Neural crest cell (in vitro differentiated cells): ENCODE results near the gene POLR2A. TPM values are rescaled to one million over a fixed set of nuclear protein-coding genes. Genes with fewer than 3 reads are reported as not detected.
"Not testable (repeated sequence)": the region's sequence is repeated elsewhere in the genome, so short reads cannot be mapped to it uniquely, and the experiment has no call there.

Experiments used
- DNase-seq: peaks from one replicate; pipeline ENCODE4 v3.0.0; 2021; ENCODE audit warnings: low read depth, mixed read lengths, low spot score
- H3K27ac Mint-ChIP-seq: one replicate; pipeline ENCODE4 v1.8.0; 2021; ENCODE audit warnings: mild to moderate bottlenecking, mixed read lengths; ENCODE audit not compliant: unreplicated experiment
- H3K27me3 Mint-ChIP-seq: 2 replicates; pipeline ENCODE4 v1.8.0; 2021; ENCODE audit warnings: low read depth, mild to moderate bottlenecking, mixed read lengths
- H3K36me3 Mint-ChIP-seq: 2 replicates; pipeline ENCODE4 v1.8.0; 2021; ENCODE audit warnings: low read depth, mild to moderate bottlenecking, mixed read lengths
- H3K4me1 Mint-ChIP-seq: 2 replicates; pipeline ENCODE4 v1.8.0; 2021; ENCODE audit warnings: mixed read lengths
- H3K4me3 Mint-ChIP-seq: one replicate; pipeline ENCODE4 v1.8.0; 2021; ENCODE audit warnings: mild to moderate bottlenecking, mixed read lengths
- H3K9me3 Mint-ChIP-seq: 2 replicates; pipeline ENCODE4 v1.8.0; 2021; ENCODE audit warnings: mixed read lengths
- total RNA-seq: library from RNA; stranded (reverse); gene quantifications from 2 replicates; pipeline ENCODE4 v1.2.1, GENCODE V29; 2021
- TF ChIP-seq, protein P1 (sequence below): fragments of 200-600 bp; sonication (generic); conservative IDR thresholded peaks from 2 replicates; pipeline ENCODE4 v1.5.0; 2021; ENCODE audit warnings: antibody characterized with exemption, mild to moderate bottlenecking

Gene POLR2A
- total RNA-seq, 1 donor from 2014 or later: 181 TPM

DNA sequence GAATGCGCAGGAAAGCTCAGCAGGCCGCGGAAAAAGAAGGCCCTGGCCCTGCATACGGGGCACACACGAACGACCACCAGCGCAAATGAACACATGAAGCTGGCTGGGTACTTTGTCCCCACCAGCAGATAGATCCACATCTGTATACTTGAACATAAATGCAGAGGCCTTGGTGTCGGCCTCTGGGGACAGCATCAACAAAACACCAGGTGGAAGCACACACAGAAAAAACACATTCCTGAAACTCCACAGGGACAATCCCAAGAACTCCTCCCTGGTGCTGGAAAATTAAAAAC, 4.1 kb upstream of the POLR2A start:
- DNase-seq: no peak
- peaks cover 65% of the 10 kb centered on the region for H3K4me1 Mint-ChIP-seq
- H3K4me3 Mint-ChIP-seq: peak overlapping the region; percentile 91
- no peaks in the 10 kb centered on the region for H3K9me3 Mint-ChIP-seq
- peak overlapping the region; percentile 98 for H3K27ac Mint-ChIP-seq
- TF ChIP-seq, protein P1, sequence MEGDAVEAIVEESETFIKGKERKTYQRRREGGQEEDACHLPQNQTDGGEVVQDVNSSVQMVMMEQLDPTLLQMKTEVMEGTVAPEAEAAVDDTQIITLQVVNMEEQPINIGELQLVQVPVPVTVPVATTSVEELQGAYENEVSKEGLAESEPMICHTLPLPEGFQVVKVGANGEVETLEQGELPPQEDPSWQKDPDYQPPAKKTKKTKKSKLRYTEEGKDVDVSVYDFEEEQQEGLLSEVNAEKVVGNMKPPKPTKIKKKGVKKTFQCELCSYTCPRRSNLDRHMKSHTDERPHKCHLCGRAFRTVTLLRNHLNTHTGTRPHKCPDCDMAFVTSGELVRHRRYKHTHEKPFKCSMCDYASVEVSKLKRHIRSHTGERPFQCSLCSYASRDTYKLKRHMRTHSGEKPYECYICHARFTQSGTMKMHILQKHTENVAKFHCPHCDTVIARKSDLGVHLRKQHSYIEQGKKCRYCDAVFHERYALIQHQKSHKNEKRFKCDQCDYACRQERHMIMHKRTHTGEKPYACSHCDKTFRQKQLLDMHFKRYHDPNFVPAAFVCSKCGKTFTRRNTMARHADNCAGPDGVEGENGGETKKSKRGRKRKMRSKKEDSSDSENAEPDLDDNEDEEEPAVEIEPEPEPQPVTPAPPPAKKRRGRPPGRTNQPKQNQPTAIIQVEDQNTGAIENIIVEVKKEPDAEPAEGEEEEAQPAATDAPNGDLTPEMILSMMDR: no peak
- H3K36me3 Mint-ChIP-seq: no peaks in the 10 kb centered on the region
- no peaks in the 10 kb centered on the region for H3K27me3 Mint-ChIP-seq

DNA sequence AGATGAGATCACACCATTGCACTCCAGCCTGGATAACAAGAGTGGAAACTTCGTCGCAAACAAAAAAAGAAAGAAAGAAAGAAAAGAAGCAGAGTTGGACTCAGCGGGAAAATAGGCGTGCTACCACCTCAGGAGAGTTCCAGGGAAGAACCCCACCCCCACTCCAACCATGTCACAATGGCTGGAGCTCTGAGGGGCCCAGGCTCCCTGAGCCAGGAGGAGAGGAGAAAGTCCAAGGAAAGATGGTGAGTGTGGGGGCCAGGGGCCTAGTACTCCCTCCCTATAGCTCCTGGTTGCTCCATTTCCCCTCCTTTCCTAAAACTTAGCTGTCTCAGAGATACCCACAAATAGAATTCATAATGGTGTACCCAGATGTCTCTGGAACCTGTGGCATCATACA, 2.9 kb upstream of the POLR2A start, which contains the start of gene SLC35G6:
Gene SLC35G6, plus strand, starts transcription at position 172 of the 400 bp plus-strand sequence. Its CDS starts 71 bp downstream, at position 243.
- DNase-seq, H3K27me3 Mint-ChIP-seq, H3K36me3 Mint-ChIP-seq, H3K9me3 Mint-ChIP-seq: not testable (repeated sequence)
- Mint-ChIP-seq H3K4me3 (peak within 1 kb of the TSS; percentile 91), H3K4me1 (peaks cover 71% of the 10 kb centered on the region), H3K27ac (peak within 1 kb of the TSS; percentile 98)

DNA sequence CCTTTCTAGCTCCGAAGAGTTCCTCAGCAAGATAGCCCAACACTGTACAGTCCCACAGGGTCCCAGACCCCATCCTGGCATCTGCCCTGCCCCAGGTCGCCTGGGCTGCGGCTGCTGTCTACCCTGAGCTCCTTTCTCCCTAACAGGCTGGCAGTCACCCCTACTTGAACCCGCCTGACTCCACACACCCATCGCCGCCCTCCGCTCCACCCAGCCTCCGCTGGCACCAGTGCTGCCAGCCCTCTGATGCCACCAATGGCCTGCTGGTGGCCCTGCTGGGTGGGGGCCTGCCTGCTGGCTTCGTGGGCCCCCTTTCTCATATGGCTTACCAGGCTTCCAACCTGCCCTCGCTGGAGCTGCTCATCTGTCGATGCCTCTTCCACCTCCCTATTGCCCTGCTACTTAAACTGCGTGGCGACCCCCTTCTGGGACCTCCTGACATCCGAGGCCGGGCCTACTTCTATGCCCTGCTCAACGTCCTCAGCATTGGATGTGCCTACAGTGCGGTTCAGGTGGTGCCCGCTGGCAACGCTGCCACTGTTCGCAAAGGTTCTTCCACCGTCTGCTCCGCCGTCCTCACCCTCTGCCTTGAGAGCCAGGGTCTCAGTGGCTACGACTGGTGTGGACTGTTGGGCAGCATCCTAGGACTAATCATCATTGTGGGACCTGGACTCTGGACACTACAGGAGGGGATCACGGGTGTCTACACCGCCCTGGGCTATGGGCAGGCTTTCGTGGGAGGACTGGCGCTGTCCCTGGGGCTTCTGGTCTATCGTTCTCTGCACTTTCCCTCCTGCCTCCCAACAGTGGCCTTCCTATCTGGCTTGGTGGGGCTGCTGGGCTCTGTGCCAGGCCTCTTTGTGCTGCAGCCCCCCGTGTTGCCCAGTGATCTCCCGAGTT, 2.1 kb upstream of the POLR2A start:
- peak overlapping the region; percentile 100 for H3K27ac Mint-ChIP-seq
- peaks cover 72% of the 10 kb centered on the region for H3K4me1 Mint-ChIP-seq

DNA sequence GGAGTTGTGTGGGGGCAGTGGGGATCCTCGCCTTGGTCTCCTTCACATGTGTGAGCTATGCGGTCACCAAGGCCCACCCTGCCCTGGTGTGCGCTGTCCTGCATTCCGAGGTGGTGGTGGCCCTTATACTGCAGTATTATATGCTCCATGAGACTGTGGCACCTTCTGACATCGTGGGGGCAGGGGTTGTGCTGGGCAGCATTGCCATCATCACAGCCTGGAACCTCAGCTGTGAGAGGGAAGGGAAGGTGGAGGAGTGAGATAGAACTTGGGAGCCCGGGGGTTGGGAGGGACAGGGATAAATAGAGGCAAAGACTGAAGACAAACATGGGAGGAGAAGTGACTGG, 1.5 kb upstream of the POLR2A start:
- peaks cover 74% of the 10 kb centered on the region for H3K4me1 Mint-ChIP-seq
- not testable (repeated sequence) for H3K9me3 Mint-ChIP-seq, H3K36me3 Mint-ChIP-seq

More for the DNA sequence above, 2.1 kb upstream of the POLR2A start:
- H3K27me3 Mint-ChIP-seq, DNase-seq, H3K9me3 Mint-ChIP-seq, H3K36me3 Mint-ChIP-seq: not testable (repeated sequence)
- H3K4me3 Mint-ChIP-seq: peak overlapping the region; percentile 99

DNA sequence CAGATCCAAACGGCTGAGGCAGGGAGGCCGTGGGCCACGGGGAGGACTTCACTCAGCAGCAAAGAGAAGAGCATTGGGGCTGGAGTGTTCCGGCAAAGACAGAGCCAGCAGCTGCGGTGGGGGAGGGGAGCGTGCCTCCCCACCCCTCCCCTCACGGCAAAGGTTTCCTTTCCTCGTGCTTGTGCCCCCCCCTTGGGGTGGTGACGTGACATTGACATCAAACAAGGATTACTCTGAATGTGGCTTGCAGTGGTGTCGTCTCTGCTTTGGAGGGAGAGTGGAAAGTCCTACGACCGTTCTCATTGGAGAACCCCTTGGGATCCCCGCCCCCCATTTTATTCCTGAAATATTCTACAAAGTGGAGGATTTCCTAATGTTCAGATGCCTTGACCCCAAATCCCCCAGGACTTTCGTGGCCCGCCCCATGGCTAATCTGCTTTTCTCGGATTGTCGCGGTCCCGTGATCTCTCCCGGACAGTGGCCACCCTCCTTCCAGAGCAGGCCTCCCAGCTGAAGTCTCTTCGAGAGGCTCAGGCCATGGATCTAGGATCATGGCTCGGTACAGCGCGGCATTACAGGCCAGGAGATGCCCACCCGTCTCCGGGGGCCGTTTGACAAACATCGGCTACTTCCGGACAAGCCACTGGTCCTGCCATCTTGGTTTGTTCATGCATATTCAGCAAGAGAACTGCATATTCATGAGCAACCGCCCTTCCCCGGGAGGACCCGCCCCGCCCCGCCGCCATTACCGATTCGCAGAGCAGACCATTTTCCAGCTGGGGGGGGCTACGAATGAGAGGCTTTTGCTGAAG, 705 bp upstream of the POLR2A start:
- TF ChIP-seq, protein P1: no peak
- H3K27ac Mint-ChIP-seq: peak overlapping the region; percentile 100
- H3K36me3 Mint-ChIP-seq: peaks cover 3% of the 10 kb centered on the region
- peak overlapping the region; percentile 99 for H3K4me3 Mint-ChIP-seq
- H3K27me3 Mint-ChIP-seq: no peaks in the 10 kb centered on the region
- peaks cover 69% of the 10 kb centered on the region for H3K4me1 Mint-ChIP-seq
- no peaks in the 10 kb centered on the region for H3K9me3 Mint-ChIP-seq
- DNase-seq: peak; percentile 84

More for the DNA sequence above, 1.5 kb upstream of the POLR2A start:
- peak overlapping the region; percentile 100 for H3K27ac Mint-ChIP-seq
- DNase-seq, H3K27me3 Mint-ChIP-seq: not testable (repeated sequence)
- peak overlapping the region; percentile 99 for H3K4me3 Mint-ChIP-seq

DNA sequence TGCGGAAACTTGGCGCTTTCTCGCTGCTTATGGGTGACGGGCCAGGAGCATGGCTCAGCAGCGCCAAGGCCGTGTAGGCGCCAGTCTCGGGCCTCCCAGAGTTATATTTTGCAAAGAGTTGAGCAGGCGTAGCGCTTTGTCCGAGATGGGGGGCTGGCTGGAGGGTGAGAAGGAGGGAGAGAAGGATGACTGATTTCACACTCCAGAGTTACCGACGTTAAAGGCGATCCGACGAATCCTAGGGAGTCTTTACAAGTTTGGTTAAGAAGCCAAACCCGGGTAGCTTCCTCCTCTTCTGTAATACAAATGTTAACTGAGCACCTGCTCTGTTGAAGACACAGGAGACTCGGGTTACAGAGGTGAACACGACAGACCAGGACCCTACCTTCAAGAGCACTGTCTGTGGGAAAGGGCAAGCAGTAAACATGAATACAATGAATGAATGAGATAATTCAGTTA, 782 bp downstream of the POLR2A start:
- DNase-seq: no peak
- TF ChIP-seq, protein P1: no peak
- H3K27ac Mint-ChIP-seq: peak overlapping the region; percentile 100
- no peaks in the 10 kb centered on the region for H3K27me3 Mint-ChIP-seq
- H3K4me3 Mint-ChIP-seq: peak overlapping the region; percentile 99
- H3K36me3 Mint-ChIP-seq: peaks cover 3% of the 10 kb centered on the region
- no peaks in the 10 kb centered on the region for H3K9me3 Mint-ChIP-seq
- peaks cover 73% of the 10 kb centered on the region for H3K4me1 Mint-ChIP-seq
